Breast epithelium (tissue), 4 donors: ENCODE data around the gene CD300LB. TPM values are rescaled to one million over a fixed set of nuclear protein-coding genes. Genes with fewer than 3 reads are reported as not detected.
A peak's percentile ranks its signal among the peaks of the same experiment; 100 is the strongest.

ENCODE experiments used
- DNase-seq, 2 donors: peaks; one replicate each; pipeline ENCODE4 v3.0.0-alpha.2; 2019; ENCODE audit warnings: low spot score in 2 of 2
- H3K27ac ChIP-seq, 2 donors: fragments of 200-600 bp; sonication (generic) in 1 of 2; one replicate each; pipeline ENCODE4 v1.5.1; 2016 to 2019; ENCODE audit warnings: mild to moderate bottlenecking in 1 of 2
- H3K27me3 ChIP-seq, 2 donors: fragments of 200-600 bp; sonication (generic) in 1 of 2; one replicate each; pipeline versions ENCODE4 v1.5.1 to v1.6.0; 2017 to 2019; ENCODE audit warnings: control low read depth in 1 of 2, mild to moderate bottlenecking in 1 of 2
- H3K36me3 ChIP-seq: fragments of 200-600 bp; one replicate; pipeline ENCODE4 v1.5.1; 2019
- H3K4me1 ChIP-seq, 2 donors: fragments of 200-600 bp; sonication (generic); one replicate each; pipeline ENCODE4 v1.5.1; 2016 to 2019; ENCODE audit warnings: control low read depth in 1 of 2
- H3K4me3 ChIP-seq, 3 donors: fragments of 200-600 bp; sonication (generic); 1 replicate in 2 of 3; 2 replicates in 1 of 3; pipeline ENCODE4 v1.5.1; 2016 to 2019; ENCODE audit warnings: mild to moderate bottlenecking in 3 of 3, moderate library complexity in 2 of 3
- H3K9me3 ChIP-seq, 2 donors: fragments of 200-600 bp; sonication (generic) in 1 of 2; one replicate each; pipeline ENCODE4 v1.5.1; 2016 to 2019; ENCODE audit warnings: control low read depth in 1 of 2
- POLR2A ChIP-seq: fragments of 450-650 bp; IDR thresholded peaks from one replicate; pipeline ENCODE4 v1.6.1; 2016; ENCODE audit warnings: antibody characterized with exemption, mild to moderate bottlenecking, moderate library complexity
- POLR2AphosphoS5 ChIP-seq, 3 donors: sonication (generic); formaldehyde crosslinking; IDR thresholded peaks; one replicate each; pipeline ENCODE4 v1.6.1; 2017; ENCODE audit warnings: antibody characterized with exemption in 3 of 3
- intact Hi-C: fragments of 100-400 bp; cut with DNase I; formaldehyde crosslinking; loops from one replicate; pipeline ENCODE4 v1.15.1; 2023; ENCODE audit warnings: low total_unique reads
- total RNA-seq, 3 donors: library from RNA; depleted of rRNA; stranded (reverse); fragments of >200 nt; gene quantifications; one replicate each; pipeline ENCODE4 v1.1.0, GENCODE V29; 2016
- TF ChIP-seq, protein P1 (sequence below), 3 donors: fragments of 450-650 bp; IDR thresholded peaks; one replicate each; pipeline ENCODE4 v1.5.1; 2016 to 2017; ENCODE audit warnings: antibody characterized with exemption in 3 of 3, mild to moderate bottlenecking in 3 of 3, moderate library complexity in 3 of 3

CD300LB gene
- total RNA-seq, 3 donors from 2014 or later = 0.32 to 0.88 TPM; not detected in 1

DNA sequence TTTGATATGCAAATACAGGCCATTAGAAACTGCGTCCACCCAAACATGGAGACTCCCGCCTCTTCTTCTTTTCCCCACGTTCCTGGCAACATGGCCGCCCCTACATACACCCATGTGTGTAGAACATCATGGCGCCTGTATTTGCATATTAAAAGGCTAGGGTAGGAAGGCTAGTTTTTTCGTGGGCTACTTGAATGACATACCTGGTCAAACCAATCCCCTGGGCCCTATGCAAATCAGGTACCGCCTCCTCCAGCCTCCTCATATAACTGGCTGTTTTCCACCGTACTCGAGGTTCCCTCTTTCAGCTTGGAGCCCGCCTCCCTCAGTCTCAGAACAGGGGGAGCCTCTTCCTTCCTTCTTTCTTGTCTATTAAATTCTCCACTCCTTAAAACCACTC, 840 bp upstream of the CD300LB start:
- TF ChIP-seq POLR2AphosphoS5 (IDR thresholded peaks at IDR 0.05) (no peak), POLR2A (no peak)
- TF ChIP-seq, protein P1, sequence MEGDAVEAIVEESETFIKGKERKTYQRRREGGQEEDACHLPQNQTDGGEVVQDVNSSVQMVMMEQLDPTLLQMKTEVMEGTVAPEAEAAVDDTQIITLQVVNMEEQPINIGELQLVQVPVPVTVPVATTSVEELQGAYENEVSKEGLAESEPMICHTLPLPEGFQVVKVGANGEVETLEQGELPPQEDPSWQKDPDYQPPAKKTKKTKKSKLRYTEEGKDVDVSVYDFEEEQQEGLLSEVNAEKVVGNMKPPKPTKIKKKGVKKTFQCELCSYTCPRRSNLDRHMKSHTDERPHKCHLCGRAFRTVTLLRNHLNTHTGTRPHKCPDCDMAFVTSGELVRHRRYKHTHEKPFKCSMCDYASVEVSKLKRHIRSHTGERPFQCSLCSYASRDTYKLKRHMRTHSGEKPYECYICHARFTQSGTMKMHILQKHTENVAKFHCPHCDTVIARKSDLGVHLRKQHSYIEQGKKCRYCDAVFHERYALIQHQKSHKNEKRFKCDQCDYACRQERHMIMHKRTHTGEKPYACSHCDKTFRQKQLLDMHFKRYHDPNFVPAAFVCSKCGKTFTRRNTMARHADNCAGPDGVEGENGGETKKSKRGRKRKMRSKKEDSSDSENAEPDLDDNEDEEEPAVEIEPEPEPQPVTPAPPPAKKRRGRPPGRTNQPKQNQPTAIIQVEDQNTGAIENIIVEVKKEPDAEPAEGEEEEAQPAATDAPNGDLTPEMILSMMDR (IDR thresholded peaks at IDR 0.05) = no peak
- Histone ChIP-seq H3K27ac (no peak overlapping the region), H3K4me1 (no peaks in the 10 kb centered on the region), H3K36me3 (no peaks in the 10 kb centered on the region), H3K4me3 (no peak overlapping the region), H3K27me3 (no peaks in the 10 kb centered on the region), H3K9me3 (no peaks in the 10 kb centered on the region)
- intact Hi-C loops = no loop called here
- DNase-seq = peak in 1 of 2 donors; percentile 17

DNA sequence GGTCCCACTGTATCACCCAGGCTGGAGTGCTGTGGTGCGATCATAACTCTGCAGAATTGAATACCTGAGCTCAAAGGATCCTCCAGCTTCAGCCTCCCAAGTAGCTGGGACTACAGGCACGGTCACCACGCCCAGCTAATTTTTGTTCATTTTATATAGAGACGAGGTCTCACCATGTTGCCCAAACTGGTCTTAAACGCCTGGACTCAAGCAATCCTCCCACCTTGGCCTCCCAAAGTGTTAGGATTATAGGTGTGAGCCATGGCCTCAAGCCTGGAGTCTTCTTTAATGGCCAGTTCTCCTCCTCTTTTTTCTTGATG, 484 bp downstream of the CD300LB start:
- DNase-seq = no peak

DNA sequence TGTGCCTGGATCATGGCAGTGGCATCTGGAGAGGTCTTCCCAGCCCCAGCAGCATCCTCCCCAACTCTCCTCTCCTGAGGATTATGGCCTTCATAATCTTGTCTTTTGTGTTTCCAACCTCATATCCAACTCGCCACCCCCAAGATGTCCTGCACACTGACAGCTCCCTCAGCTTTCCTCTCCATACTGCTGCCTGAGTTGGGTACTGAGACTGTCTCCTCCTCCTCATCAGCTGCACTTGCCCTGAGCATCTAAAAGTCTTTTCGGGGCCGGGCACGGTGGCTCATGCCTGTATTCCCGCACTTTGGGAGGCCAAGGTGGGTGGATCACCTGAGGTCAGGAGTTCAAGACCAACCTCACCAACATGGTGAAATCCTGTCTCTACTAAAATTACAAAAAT, 2.0 kb downstream of the CD300LB start:
- Histone ChIP-seq H3K4me3 (no peak overlapping the region), H3K9me3 (no peaks in the 10 kb centered on the region), H3K27ac (no peak overlapping the region), H3K27me3 (no peaks in the 10 kb centered on the region), H3K4me1 (no peaks in the 10 kb centered on the region), H3K36me3 (no peaks in the 10 kb centered on the region)
- intact Hi-C loops = no loop called here
- peak; percentile 6 to 37 for DNase-seq
- no peak for TF ChIP-seq POLR2AphosphoS5 (IDR thresholded peaks at IDR 0.05)
- TF ChIP-seq POLR2A = no peak
- TF ChIP-seq, protein P1 (IDR thresholded peaks at IDR 0.05) = no peak

More for the DNA sequence above, 484 bp downstream of the CD300LB start:
- Histone ChIP-seq H3K27ac (no peak overlapping the region), H3K4me3 (no peak overlapping the region), H3K9me3 (no peaks in the 10 kb centered on the region), H3K27me3 (no peaks in the 10 kb centered on the region), H3K4me1 (no peaks in the 10 kb centered on the region), H3K36me3 (no peaks in the 10 kb centered on the region)
- intact Hi-C loops = no loop called here
- TF ChIP-seq, protein P1 (IDR thresholded peaks at IDR 0.05) = no peak
- TF ChIP-seq POLR2A = no peak
- no peak for TF ChIP-seq POLR2AphosphoS5 (IDR thresholded peaks at IDR 0.05)

DNA sequence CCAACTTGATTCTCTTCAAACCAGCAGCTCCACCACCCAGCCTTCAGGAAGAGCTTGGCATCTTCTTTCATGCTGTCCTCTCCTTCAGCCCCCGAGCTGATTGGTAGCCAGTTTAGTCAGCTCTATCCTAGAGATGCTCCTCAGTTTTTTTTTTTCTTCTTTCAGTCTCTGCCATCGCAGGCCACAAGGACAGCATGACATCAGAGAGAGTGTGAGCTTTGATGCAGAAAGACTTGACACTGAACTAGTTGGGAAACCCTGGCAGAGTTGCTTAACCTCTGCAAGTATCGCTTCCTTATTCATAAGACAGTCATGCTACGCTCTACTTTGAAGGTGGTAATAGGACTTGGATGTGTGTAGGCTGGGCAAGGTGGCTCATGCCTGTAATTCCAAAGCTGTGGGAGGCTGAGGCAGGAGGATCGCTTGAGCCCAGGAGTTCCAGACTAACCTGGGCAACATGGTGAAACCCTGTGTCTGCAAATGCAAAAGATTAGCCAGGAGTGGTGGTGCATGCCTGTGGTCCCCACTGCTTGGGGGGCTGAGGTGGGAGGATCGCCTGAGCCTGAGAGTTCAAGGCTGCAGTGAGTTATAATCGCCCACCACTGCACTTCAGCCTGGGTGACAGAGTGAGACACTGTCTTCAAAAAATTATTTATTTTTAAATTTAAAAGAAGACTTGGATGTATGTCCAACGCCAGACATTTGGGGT, 2.6 kb downstream of the CD300LB start:
- peak; percentile 8 to 27 for DNase-seq
- intact Hi-C loops = no loop called here
- Histone ChIP-seq H3K27ac (no peak overlapping the region), H3K9me3 (peaks cover 0 to 2% of the 10 kb centered on the region in 2 donors), H3K4me1 (no peaks in the 10 kb centered on the region), H3K4me3 (no peak overlapping the region), H3K27me3 (no peaks in the 10 kb centered on the region), H3K36me3 (no peaks in the 10 kb centered on the region)
- TF ChIP-seq POLR2A (no peak), POLR2AphosphoS5 (IDR thresholded peaks at IDR 0.05) (no peak)
- TF ChIP-seq, protein P1 (IDR thresholded peaks at IDR 0.05) = no peak

DNA sequence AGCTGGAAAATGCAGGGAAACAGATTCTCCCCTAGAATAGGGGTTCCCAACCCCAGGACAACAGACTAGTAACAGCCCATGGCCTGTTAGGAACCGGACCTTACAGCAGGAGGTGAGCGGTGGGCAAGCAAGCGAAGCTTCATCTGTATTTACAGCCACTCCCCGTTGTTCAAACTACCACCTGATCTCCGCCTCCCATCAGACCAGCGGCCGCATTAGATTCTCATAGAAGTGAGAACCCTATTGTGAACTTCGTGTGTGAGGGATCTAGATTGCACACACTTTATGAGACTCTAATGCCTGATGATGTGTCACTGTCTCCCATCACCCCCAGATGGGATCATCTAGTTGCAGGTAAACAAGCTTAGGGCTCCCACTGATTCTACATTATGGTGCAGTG, 3.5 kb downstream of the CD300LB start:
- Histone ChIP-seq H3K4me3 (no peak overlapping the region), H3K9me3 (peaks cover 6 to 11% of the 10 kb centered on the region in 2 donors), H3K4me1 (no peaks in the 10 kb centered on the region), H3K27me3 (no peaks in the 10 kb centered on the region), H3K36me3 (no peaks in the 10 kb centered on the region), H3K27ac (no peak overlapping the region)
- TF ChIP-seq POLR2A (no peak), POLR2AphosphoS5 (IDR thresholded peaks at IDR 0.05) (no peak)
- TF ChIP-seq, protein P1 (IDR thresholded peaks at IDR 0.05) = no peak
- DNase-seq = peak in 1 of 2 donors; percentile 14
- intact Hi-C loops = no loop called here
